K562 (cell line): ENCODE measurements around the gene PRTN3. TPM values are rescaled to one million over a fixed set of nuclear protein-coding genes. Genes with fewer than 3 reads are reported as not detected.
A peak's percentile ranks its signal among the peaks of the same experiment; 100 is the strongest.

Experiments used
- ADNP ChIP-seq: fragments of 200-800 bp; sonication (Bioruptor generic); IDR thresholded peaks from 2 replicates; pipeline ENCODE4 v1.6.1; 2016; ENCODE audit warnings: missing genetic modification characterization, missing compliant biosample characterization
- ATF7 ChIP-seq: fragments of 450-650 bp; IDR thresholded peaks from 2 replicates; pipeline ENCODE4 v1.7.1; 2014; ENCODE audit warnings: mild to moderate bottlenecking, moderate library complexity
- BRCA1 ChIP-seq, 2 experiments: fragments of 450-650 bp in 1 of 2; sonication (generic) in 1 of 2; formaldehyde crosslinking in 1 of 2; IDR thresholded peaks; 2 replicates each; pipeline versions ENCODE4 v1.5.0 to v1.6.1; 2017 to 2020; ENCODE audit warnings: mild to moderate bottlenecking in 1 of 2, missing genetic modification reagents in 1 of 2
- CBX1 ChIP-seq: sonication (generic); IDR thresholded peaks from 2 replicates; pipeline ENCODE4 v1.6.1; 2016; ENCODE audit warnings: antibody characterized with exemption, low read depth, mild to moderate bottlenecking
- CREBBP ChIP-seq: IDR thresholded peaks from one replicate; pipeline ENCODE4 v1.6.1; 2012; ENCODE audit warnings: low read depth, mild to moderate bottlenecking, control low read depth, inconsistent platforms, low read length
- ELF1 ChIP-seq: fragments of 200-800 bp; sonication (Bioruptor generic); IDR thresholded peaks from 2 replicates; pipeline ENCODE4 v1.6.1; 2016; ENCODE audit warnings: missing genetic modification characterization, missing compliant biosample characterization
- ETV1 ChIP-seq: fragments of 450-650 bp; conservative IDR thresholded peaks from 2 replicates; pipeline ENCODE4 v1.6.1; 2016; ENCODE audit warnings: missing genetic modification characterization, control low read depth, low read depth, missing compliant biosample characterization
- HMG20B ChIP-seq: fragments of 250-450 bp; sonication (Bioruptor Pico); IDR thresholded peaks from 2 replicates; pipeline ENCODE4 v1.5.0; 2021; ENCODE audit warnings: mild to moderate bottlenecking
- IRF2 ChIP-seq: sonication (generic); formaldehyde crosslinking; IDR thresholded peaks from 2 replicates; pipeline ENCODE4 v1.8.1; 2022; ENCODE audit warnings: mild to moderate bottlenecking, missing genetic modification reagents
- KAT2B ChIP-seq: IDR thresholded peaks from one replicate; pipeline ENCODE4 v1.6.1; 2012; ENCODE audit warnings: low read depth, mild to moderate bottlenecking, control low read depth, inconsistent platforms, low read length, moderate library complexity
- LEF1 ChIP-seq: fragments of 450-650 bp; IDR thresholded peaks from 2 replicates; pipeline ENCODE4 v1.6.1; 2016; ENCODE audit warnings: mild to moderate bottlenecking
- MYNN ChIP-seq, 2 experiments: sonication (generic); formaldehyde crosslinking in 1 of 2; IDR thresholded peaks; 2 replicates each; pipeline versions ENCODE4 v1.5.0 to v1.6.1; 2016 to 2020; ENCODE audit warnings: antibody characterized with exemption in 1 of 2, missing genetic modification reagents in 1 of 2
- PHF21A ChIP-seq: fragments of 450-650 bp; IDR thresholded peaks from 2 replicates; pipeline ENCODE4 v1.6.1; 2017; ENCODE audit warnings: low read depth, borderline replicate concordance
- RBM34 ChIP-seq: fragments of 200-400 bp; formaldehyde crosslinking; IDR thresholded peaks from 2 replicates; pipeline ENCODE4 v1.6.1; 2018; ENCODE audit warnings: low read length, borderline replicate concordance; ENCODE audit not compliant: insufficient read depth
- RFX5 ChIP-seq: IDR thresholded peaks from 2 replicates; pipeline ENCODE4 v1.6.1; 2011; ENCODE audit warnings: low read depth, mild to moderate bottlenecking, improper control_type of control experiment, low read length
- SMAD2 ChIP-seq: fragments of 150-350 bp; IDR thresholded peaks from 2 replicates; pipeline ENCODE4 v1.6.1; 2014; ENCODE audit warnings: low read depth, mild to moderate bottlenecking, low read length
- TCFL5 ChIP-seq: fragments of 250-450 bp; sonication (Bioruptor Pico); conservative IDR thresholded peaks from 2 replicates; pipeline ENCODE4 v1.6.1; 2021; ENCODE audit warnings: mild to moderate bottlenecking, moderate library complexity, matching md5 sums
- TRIM24 ChIP-seq, 2 experiments: fragments of 450-650 bp; IDR thresholded peaks; 2 replicates each; pipeline ENCODE4 v1.6.1; 2016
- ZBTB11 ChIP-seq, 3 experiments: fragments of 200-800 bp in 1 of 3; fragments of 250-450 bp in 1 of 3; fragments of 450-650 bp in 1 of 3; sonication (Bioruptor Pico) in 1 of 3; sonication (Bioruptor generic) in 1 of 3; formaldehyde crosslinking in 1 of 3; IDR thresholded peaks; 2 replicates each; pipeline versions ENCODE4 v1.6.1 to v1.8.0; 2016 to 2022; ENCODE audit warnings: mild to moderate bottlenecking in 2 of 3, missing genetic modification characterization in 2 of 3, missing compliant biosample characterization in 1 of 3, moderate library complexity in 1 of 3
- ZBTB17 ChIP-seq: fragments of 450-650 bp; formaldehyde crosslinking; IDR thresholded peaks from 2 replicates; pipeline ENCODE4 v1.4.0; 2020; ENCODE audit warnings: mild to moderate bottlenecking
- ZNF24 ChIP-seq: fragments of 450-650 bp; IDR thresholded peaks from 2 replicates; pipeline ENCODE4 v1.6.1; 2016
- ZNF41 ChIP-seq: fragments of 250-450 bp; sonication (Bioruptor Pico); conservative IDR thresholded peaks from 2 replicates; pipeline ENCODE4 v1.4.0; 2020; ENCODE audit warnings: mild to moderate bottlenecking
- ZNF780A ChIP-seq: fragments of 250-450 bp; sonication (Bioruptor Pico); IDR thresholded peaks from 2 replicates; pipeline ENCODE4 v1.5.0; 2021; ENCODE audit warnings: mild to moderate bottlenecking
- ZSCAN32 ChIP-seq: fragments of 450-650 bp; formaldehyde crosslinking; IDR thresholded peaks from 2 replicates; pipeline ENCODE4 v1.4.0; 2020; ENCODE audit warnings: mild to moderate bottlenecking, moderate library complexity
- polyA plus RNA-seq, 8 experiments: library from polyadenylated mRNA; depleted of rRNA in 4 of 8; stranded (reverse) in 5 of 8; unstranded in 3 of 8; fragments of >200 nt; fragmentation: Nextera tagmentation in 2 of 8; fragmentation: Illumina TruSeq in 1 of 8; extraction: Ambion mirVana in 2 of 8; extraction: Trizol in 1 of 8; gene quantifications; 2 replicates each; pipeline versions ENCODE4 v1.2.1 to v1.2.3, GENCODE V29; 2011 to 2014; ENCODE audit warnings: inconsistent platforms in 1 of 8, missing spikeins in 1 of 8
- total RNA-seq, 7 experiments: library from RNA; depleted of rRNA in 6 of 7; stranded (reverse); fragments of >200 nt in 6 of 7; fragmentation: Illumina TruSeq in 2 of 7; extraction: Trizol in 2 of 7; gene quantifications; 2 replicates each; pipeline versions ENCODE4 v1.2.1 to v1.2.3, GENCODE V29; 2011 to 2021; ENCODE audit warnings: low replicate concordance in 1 of 7
- TF ChIP-seq, protein P1 (sequence below), 2 experiments: IDR thresholded peaks; 2 replicates each; pipeline ENCODE4 v1.6.1; 2012; ENCODE audit warnings: improper control_type of control experiment in 2 of 2, low read depth in 2 of 2, low read length in 2 of 2, borderline replicate concordance in 1 of 2

PRTN3 gene
- total and polyA plus RNA-seq, 9 of the 15 experiments (the other 6 are each of a cell fraction or from before 2014, with no cell fraction given) = 0.14 to 0.86 (median 0.43) TPM; not detected in 3

- TF ChIP-seq ELF1 (peak; percentile 44; the same call in 1 of the 2 replicates), ZBTB11 (CRISPR knock-in tag; IDR thresholded peaks at IDR 0.05) (peak in 1 of 3 experiments; percentile 59; a peak in 1 of 6 replicates), BRCA1 (IDR thresholded peaks at IDR 0.05) (no peak), BRCA1 (CRISPR knock-in tag; IDR thresholded peaks at IDR 0.05) (no peak), IRF2 (CRISPR knock-in tag) (no peak), ZBTB17 (no peak), RFX5 (no peak), CREBBP (no peak), SMAD2 (no peak), ETV1 (peak; percentile 86), PHF21A (no peak), ZNF41 (CRISPR knock-in tag) (no peak), ZNF780A (CRISPR knock-in tag) (no peak), TCFL5 (no peak), ADNP (tag) (no peak), ATF7 (no peak), ZSCAN32 (CRISPR knock-in tag) (no peak), RBM34 (no peak), MYNN (IDR thresholded peaks at IDR 0.05) (peak; percentile 85), MYNN (CRISPR knock-in tag; IDR thresholded peaks at IDR 0.05) (no peak), ZNF24 (no peak), TRIM24 (IDR thresholded peaks at IDR 0.05) (peak; percentile 13 to 61; a peak in 3 of 4 replicates), LEF1 (peak; percentile 22; the same call in 1 of the 2 replicates), KAT2B (no peak), HMG20B (CRISPR knock-in tag) (no peak), CBX1 (peak; percentile 16; the same call in 1 of the 2 replicates)
- TF ChIP-seq, protein P1, sequence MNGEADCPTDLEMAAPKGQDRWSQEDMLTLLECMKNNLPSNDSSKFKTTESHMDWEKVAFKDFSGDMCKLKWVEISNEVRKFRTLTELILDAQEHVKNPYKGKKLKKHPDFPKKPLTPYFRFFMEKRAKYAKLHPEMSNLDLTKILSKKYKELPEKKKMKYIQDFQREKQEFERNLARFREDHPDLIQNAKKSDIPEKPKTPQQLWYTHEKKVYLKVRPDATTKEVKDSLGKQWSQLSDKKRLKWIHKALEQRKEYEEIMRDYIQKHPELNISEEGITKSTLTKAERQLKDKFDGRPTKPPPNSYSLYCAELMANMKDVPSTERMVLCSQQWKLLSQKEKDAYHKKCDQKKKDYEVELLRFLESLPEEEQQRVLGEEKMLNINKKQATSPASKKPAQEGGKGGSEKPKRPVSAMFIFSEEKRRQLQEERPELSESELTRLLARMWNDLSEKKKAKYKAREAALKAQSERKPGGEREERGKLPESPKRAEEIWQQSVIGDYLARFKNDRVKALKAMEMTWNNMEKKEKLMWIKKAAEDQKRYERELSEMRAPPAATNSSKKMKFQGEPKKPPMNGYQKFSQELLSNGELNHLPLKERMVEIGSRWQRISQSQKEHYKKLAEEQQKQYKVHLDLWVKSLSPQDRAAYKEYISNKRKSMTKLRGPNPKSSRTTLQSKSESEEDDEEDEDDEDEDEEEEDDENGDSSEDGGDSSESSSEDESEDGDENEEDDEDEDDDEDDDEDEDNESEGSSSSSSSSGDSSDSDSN (IDR thresholded peaks at IDR 0.05; ENCODE audit: borderline replicate concordance in 1 of 2, low read depth in 2 of 2, low read length in 2 of 2) = no peak
These were observed 49.1 kb upstream of the PRTN3 start (continued) for GRCh38 chr19:791567-792305.
